GM21526 (cell line): ENCODE measurements around the gene MGAT4A.

ENCODE experiments used
- ATAC-seq: cut with Tn5 transposase; IDR thresholded peaks from one replicate; pipeline ENCODE4 v1.9.1; 2021; ENCODE audit warnings: moderate library complexity; ENCODE audit not compliant: unreplicated experiment, low FRiP score

MGAT4A gene

GRCh38 chr2:98704499-98705332, 26.2 kb downstream of the MGAT4A start:
- no peak for ATAC-seq

DNA sequence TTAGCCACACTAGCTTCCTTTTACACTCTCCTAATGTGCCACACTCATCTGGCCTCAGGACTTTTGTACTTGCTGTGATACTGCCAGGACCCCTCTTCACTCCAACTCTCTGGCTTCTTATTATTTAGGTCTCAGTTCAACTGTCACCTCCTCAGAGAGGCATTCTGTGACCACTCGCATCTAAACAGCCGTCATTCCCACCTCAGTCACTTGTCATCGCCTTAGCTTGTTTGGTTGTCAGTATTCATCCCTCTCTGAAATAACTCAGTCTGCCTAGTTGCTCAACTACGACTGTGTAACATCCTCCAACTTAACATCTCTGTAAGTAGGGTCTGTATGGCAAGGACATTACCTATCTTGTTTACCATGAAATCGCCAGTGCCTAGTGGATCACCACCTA, 27.2 kb downstream of the MGAT4A start:
- no peak for ATAC-seq

DNA sequence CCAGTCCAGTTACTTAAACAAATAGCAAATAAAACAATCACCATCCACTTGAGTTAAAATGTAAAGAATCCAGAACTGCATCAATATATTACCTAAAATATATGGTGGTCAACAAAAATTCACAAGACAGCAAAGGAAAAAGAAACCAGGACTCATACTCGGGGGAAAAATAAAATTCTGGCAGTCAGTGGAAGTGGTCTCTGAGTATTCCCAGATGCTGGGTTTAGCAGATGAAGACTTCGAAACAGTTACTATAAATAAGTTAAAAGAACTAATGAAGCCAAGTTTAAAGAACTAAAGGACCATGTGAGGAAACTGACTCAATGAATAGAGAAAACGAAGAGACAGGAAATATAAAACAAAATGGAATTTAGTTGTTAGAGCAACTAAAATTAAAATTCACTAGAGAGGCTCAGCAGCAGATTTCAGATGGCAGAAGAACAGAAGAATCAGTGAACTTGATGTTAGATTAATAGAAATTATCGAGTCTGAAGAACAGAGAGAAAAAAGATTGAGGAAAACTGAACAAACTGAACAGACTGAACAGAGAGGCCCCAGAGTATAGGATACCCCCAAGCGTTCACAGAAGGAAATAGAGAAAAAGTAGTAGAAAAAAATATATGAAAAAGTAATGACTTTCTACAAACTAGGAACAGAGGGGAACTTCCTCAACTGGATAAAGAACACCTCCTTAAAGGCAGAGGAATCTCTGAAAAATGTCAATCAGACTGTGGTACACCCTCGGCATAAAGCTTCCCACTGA, 27.9 kb downstream of the MGAT4A start:
- ATAC-seq: no peak

DNA sequence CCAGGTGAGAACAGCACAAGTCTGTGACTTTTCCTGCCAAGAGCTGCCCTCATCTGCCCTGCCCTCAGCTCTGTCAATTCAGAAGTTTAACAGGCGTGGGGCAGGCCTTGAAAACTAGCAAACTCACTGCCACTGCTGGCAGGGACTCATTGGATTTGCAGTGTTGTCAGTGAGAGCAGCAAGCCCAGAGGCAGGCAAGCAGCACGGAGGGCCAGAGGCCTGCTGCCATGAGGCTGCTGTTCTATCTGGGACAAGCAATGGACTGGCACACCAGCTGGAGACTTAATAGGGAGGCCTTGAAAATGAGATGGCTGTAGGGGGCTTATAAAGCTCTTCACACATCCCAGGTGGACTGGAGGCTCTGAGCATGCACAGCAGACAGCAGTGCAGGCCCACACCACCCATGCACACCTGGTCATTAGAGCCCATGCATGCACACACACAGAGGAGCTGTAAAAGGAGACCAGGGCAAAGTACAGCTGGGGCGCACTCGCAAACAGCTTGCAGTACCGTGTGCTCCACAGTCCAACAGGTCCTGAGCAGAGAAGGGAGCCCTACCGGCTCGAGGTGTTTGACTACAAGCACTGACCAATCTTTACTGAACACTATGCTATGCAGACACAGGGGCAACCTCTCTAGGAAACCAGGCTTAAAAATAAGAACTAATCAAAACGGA, 28.7 kb downstream of the MGAT4A start:
- no peak for ATAC-seq

DNA sequence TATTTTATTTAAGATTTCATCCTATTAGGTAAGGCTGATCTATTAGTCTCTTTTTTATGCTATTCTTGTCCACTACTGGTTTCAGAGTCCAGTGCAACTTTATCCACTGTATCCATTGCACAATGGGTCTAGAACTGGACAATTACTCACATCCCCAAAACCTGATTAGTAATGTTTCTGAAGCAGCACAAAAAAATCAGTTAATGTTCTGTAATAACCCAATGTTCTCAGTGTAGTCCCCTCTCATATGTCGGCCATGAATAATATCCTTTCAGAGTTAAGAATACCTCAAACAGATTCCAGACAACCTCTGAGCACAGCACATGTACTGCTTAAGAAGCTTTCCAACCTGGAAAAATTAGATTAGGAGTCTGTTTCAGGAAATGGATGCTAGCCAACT, 29.7 kb downstream of the MGAT4A start:
- no peak for ATAC-seq

DNA sequence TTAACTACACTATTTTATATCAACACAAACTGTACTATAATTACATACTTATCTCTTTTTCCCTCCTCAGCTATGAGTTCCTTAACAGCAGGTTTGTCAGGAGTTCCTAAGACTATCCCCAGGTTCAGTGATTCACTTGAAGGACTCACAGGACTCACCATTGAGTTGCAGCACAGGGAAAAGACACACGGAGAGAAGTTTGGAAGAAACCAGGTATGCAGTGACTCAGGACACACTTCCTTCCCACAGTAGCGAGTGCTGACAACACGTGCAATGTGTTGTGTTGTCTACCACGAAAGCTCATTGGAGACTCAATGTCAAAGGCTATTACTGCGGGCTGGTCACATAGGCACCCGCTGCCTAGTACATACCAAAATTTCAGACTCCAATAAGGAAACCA, 32.0 kb downstream of the MGAT4A start:
- ATAC-seq: no peak

DNA sequence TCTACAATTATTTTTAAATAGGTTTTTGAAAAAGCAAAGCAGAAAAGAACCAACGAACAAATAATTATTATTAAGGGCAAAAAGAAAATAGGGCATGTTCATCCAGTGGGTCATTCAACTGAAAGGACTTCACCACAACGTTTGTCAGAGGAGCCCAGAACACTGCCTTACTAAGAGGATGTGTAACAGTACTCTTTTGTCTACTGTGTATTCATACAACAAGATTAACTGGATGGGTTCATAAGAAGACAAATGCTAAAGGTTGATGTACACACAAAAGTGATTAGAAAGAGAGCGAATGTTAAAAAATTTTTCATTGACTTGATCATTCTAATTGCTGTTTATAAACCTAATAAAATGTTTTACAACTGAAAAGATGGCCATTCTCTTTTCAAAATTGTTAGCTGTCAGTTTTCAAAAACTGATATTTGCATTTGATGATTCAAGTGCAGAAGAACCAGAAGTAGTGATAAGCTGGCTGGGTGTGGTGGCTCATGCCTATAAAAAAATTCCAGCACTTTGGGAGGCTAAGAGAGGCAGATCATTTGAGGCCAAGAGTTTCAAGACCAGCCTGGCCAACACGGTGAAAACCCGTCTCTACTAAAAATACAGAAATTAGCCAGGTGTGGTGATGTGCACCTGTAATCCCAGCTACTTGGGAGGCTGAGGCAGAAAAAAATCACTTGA, 33.1 kb downstream of the MGAT4A start:
- ATAC-seq: no peak

- no peak for ATAC-seq
These were observed 34.7 kb downstream of the MGAT4A start for GRCh38 chr2:98696200-98696599.

DNA sequence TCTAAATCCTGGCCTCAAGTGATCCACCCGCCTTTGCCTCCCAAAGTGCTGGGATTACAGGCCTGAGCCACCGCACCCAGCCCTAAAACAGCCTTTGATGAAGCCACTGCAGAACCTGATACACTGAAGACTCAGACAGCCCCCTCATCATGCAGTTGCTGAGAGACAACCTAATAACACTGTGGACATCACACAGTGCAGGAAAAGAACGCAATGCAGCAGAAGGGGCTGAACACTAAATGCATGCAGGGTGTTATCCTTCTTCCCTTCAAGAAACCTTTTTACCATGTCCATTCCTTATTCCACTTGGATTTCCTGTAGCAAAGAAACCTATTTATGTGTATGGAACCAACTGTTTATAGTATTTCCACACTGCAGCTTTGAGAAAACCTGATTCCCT, 35.7 kb downstream of the MGAT4A start:
- no peak for ATAC-seq

DNA sequence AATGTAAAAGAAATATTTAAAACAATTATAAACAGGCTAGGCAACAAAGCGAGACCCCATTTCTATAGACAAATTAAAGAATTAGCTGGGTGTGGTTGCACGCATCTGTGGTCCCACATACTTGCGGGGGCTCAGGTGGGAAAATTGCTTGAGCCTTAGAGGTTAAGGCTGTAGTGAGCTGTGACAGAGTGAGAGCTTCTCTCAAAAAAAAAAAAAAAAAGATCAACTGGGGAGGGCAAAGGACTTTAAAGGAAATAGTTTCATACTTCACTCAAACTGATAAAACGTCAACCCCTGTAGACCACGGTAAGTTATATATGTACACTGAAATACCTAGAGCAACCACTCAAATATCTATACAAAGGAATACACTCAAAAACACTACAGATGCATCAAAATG, 37.5 kb downstream of the MGAT4A start:
- ATAC-seq: no peak

- no peak for ATAC-seq
These were observed 38.6 kb downstream of the MGAT4A start for GRCh38 chr2:98692090-98693054.

GRCh38 chr2:98691303-98691702, 39.6 kb downstream of the MGAT4A start:
- no peak for ATAC-seq

DNA sequence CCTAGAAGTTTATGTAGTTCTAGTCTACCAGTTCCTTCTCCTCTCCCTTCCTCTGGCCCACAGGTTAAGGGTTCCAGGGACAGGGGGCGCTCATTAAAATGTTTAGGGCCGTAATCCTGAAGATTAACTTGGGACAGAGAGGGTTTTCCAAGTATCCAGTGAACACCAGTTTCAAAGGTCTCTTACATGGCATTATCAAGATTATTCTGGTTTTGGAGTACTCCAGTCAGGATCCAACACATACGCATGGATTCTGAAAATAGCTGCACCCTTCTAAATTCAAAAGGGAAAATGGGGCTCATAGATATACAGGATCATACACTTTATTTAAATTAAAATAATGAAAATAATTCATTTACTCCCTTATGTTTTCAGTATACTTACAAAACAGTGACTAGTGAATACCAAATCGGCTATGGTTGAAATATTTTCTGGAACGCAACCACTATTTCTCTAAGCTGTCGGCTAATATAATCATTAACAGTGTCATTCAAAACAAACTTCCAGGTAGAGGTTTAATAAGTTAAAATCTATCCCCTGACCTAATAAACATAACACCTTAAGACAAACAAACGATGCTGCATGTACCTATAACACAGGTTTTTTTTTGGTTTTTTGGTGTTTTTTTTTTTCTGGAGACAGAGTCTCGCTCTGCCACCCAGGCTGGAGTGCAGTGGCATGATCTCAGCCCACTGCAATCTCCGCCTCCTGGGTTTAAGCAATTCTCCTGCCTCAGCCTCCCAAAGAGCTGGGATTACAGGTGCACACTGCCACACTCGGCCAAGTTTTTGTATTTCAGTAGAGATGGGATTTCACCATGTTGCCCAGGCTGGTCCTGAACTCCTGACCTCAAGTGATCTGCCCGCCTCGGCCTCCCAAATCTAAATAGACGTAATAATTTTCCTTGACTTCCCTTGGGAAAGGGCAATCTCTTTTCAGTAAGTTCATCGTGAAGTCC, 44.7 kb downstream of the MGAT4A start:
- no peak for ATAC-seq

DNA sequence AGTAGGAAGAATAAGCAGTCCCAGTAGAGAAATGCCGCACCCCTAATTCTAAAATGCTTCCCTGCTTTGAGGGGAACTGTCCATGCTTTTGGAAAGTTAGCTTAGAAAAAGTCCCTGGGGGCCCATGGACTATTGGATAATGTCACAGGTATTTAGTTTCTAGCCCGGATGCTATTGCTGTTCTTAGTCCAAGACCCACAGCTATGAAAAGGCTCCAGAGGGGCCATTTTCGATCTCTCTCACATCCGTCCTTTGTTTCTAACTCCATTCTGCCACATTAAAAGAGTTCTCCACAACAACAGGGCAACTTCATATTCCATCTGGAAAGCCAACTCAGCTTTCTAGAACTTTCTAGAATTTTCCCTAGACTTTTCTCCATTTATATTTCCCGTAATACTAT, 47.2 kb downstream of the MGAT4A start:
- no peak for ATAC-seq

DNA sequence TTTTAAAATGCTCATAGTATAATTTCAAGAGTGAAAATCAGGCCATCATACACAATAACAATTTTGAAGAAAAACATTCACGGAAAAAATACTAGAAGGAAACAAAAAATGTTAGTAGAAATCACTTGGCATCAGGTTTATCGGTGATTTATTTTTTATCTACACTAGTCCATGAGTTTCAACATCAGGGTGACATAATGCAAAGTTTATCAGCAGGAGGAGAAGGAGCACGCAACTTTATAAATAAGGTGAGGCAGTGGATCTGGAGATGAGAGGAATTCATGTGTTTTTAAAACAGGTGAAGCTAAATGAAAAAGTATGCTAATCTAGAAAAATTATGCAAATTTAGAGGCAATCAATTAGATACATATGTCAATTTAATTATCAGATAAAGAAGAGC, 54.2 kb downstream of the MGAT4A start:
- ATAC-seq: no peak

GRCh38 chr2:98674233-98674964, 56.5 kb downstream of the MGAT4A start:
- ATAC-seq: no peak

DNA sequence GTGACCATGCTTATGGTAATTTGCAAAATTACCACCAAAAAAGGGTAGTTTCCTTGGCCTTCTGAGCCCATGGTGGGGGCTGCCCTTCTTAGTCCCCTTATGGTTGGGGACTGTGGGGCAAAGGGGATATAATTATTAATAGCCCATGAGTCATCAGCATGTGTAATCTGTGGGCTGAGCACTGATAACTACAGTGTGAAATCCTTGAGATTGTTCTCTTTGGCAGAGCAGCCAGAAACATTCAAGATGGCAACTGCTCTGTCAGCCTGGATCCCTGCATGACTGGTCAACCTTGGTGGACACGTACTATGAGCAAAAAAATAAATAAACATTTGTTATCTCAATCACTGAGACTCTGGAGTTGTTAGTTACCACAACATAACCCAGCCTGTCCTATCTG, 61.3 kb downstream of the MGAT4A start:
- ATAC-seq: no peak

GRCh38 chr2:98665677-98666076, 65.3 kb downstream of the MGAT4A start:
- no peak for ATAC-seq
